Measurements from ENCODE around the gene DCAF6.

Gene DCAF6

DNA sequence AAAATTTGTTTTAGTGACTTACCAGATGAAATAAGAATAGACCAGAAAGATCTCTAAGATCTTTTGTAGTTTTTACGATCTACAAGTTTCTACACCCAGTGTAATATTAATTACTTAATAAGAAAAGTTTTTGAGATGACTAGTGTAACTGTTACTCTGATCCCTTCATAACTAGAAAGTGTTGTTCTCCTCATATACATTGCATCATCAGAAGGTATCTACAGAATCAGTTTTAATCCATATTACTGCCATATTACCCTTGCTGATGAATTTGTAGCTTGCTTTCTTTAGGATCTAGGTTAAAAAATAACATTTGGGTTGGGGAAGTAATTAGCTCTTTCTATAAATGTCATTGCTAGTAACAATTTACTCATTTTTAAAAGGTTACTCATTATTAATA is 127.7 kb downstream of the DCAF6 start:
- no peak overlapping the region for H4K8ac ChIP-seq (ENCODE audit: low read depth, low read length)
- no peak overlapping the region for H2BK120ac ChIP-seq (ENCODE audit: low read depth, low read length)
- DNase-seq (ENCODE audit: low spot score), result no peak
- no peak overlapping the region for H2AFZ ChIP-seq (ENCODE audit: low read length)
- H4K91ac ChIP-seq (ENCODE audit: low read depth, low read length, poor library complexity), result no peak overlapping the region
- no peak overlapping the region for H3K23ac ChIP-seq (ENCODE audit: low read depth, low read length, poor library complexity)
- H3K4me1 ChIP-seq (ENCODE audit: control insufficient read depth in 2 of 2, insufficient read depth in 1 of 2, low read depth in 1 of 2, low read length in 2 of 2), result no peaks in the 10 kb centered on the region
- H3K18ac ChIP-seq (ENCODE audit: low read length), result no peak overlapping the region
- H3K4me2 ChIP-seq (ENCODE audit: insufficient read depth, low read length, poor library complexity, severe bottlenecking), result no peak overlapping the region
- WGBS, 2 donors (ENCODE audit: extremely low coverage in 2 of 2, insufficient read length in 2 of 2, insufficient replicate concordance in 1 of 2), result no CpG with 5 or more reads among the region's 1 CpG
- no peaks in the 10 kb centered on the region for H3K79me1 ChIP-seq (ENCODE audit: low read depth, low read length)
- no peak overlapping the region for H3K27ac ChIP-seq (replicated peaks; ENCODE audit: low read length)
- no peaks in the 10 kb centered on the region for H3K27me3 ChIP-seq (ENCODE audit: control insufficient read depth in 3 of 3, insufficient read depth in 3 of 3, low read depth in 1 of 3, low read length in 3 of 3)
- H3K4me3 ChIP-seq (ENCODE audit: low read length in 2 of 2), result no peak overlapping the region
- H3K9me3 ChIP-seq (replicated peaks in 1 of 2; ENCODE audit: control insufficient read depth in 2 of 2, insufficient read depth in 1 of 2, low read depth in 1 of 2, low read length in 2 of 2), result no peaks in the 10 kb centered on the region
- H2BK5ac ChIP-seq (ENCODE audit: low read length), result no peak overlapping the region
- H2BK12ac ChIP-seq (ENCODE audit: low read length), result no peak overlapping the region
- no peak overlapping the region for H2BK15ac ChIP-seq (ENCODE audit: low read length)
- no peak overlapping the region for H3K14ac ChIP-seq (ENCODE audit: low read length)
- H3K36me3 ChIP-seq (replicated peaks in 1 of 2; ENCODE audit: control insufficient read depth in 2 of 2, insufficient read depth in 2 of 2, low read length in 2 of 2), result peaks cover 0 to 19% of the 10 kb centered on the region in 2 donors
- H3K9ac ChIP-seq (ENCODE audit: low read depth, low read length, poor library complexity), result no peak overlapping the region
- no peak overlapping the region for H2AK5ac ChIP-seq (ENCODE audit: low read depth, low read length)
- H3K4ac ChIP-seq (ENCODE audit: low read length), result no peak overlapping the region

DNA sequence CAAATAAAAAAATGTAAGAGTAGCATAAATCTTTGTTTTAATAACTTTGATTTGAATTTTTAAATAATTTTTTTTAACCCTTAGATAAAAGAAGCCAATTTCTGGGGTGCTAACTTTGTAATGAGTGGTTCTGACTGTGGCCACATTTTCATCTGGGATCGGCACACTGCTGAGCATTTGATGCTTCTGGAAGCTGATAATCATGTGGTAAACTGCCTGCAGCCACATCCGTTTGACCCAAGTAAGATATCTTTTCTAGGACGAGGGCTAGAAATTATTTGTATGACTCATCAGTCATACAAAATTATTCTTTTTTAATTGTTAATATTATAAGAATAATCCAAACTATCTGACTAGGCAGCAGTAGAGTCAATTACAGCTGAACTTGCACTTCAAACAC is 129.0 kb downstream of the DCAF6 start:
- no peak overlapping the region for H3K18ac ChIP-seq (ENCODE audit: low read length)
- H2AFZ ChIP-seq (ENCODE audit: low read length), result no peak overlapping the region
- H3K36me3 ChIP-seq (replicated peaks in 1 of 2; ENCODE audit: control insufficient read depth in 2 of 2, insufficient read depth in 2 of 2, low read length in 2 of 2), result peaks cover under 1 to 28% of the 10 kb centered on the region in 2 donors
- H3K14ac ChIP-seq (ENCODE audit: low read length), result no peak overlapping the region
- no peak overlapping the region for H2AK5ac ChIP-seq (ENCODE audit: low read depth, low read length)
- no peak overlapping the region for H3K4me2 ChIP-seq (ENCODE audit: insufficient read depth, low read length, poor library complexity, severe bottlenecking)
- H3K79me1 ChIP-seq (ENCODE audit: low read depth, low read length), result no peaks in the 10 kb centered on the region
- no peak overlapping the region for H2BK15ac ChIP-seq (ENCODE audit: low read length)
- no peak overlapping the region for H3K4me3 ChIP-seq (ENCODE audit: low read length in 2 of 2)
- H2BK12ac ChIP-seq (ENCODE audit: low read length), result no peak overlapping the region
- H4K91ac ChIP-seq (ENCODE audit: low read depth, low read length, poor library complexity), result no peak overlapping the region
- no peak overlapping the region for H3K23ac ChIP-seq (ENCODE audit: low read depth, low read length, poor library complexity)
- no peak overlapping the region for H3K27ac ChIP-seq (replicated peaks; ENCODE audit: low read length)
- no peaks in the 10 kb centered on the region for H3K4me1 ChIP-seq (ENCODE audit: control insufficient read depth in 2 of 2, insufficient read depth in 1 of 2, low read depth in 1 of 2, low read length in 2 of 2)
- no peak overlapping the region for H3K9ac ChIP-seq (ENCODE audit: low read depth, low read length, poor library complexity)
- H2BK5ac ChIP-seq (ENCODE audit: low read length), result no peak overlapping the region
- DNase-seq (ENCODE audit: low spot score), result no peak
- H3K9me3 ChIP-seq (replicated peaks in 1 of 2; ENCODE audit: control insufficient read depth in 2 of 2, insufficient read depth in 1 of 2, low read depth in 1 of 2, low read length in 2 of 2), result no peaks in the 10 kb centered on the region
- H2BK120ac ChIP-seq (ENCODE audit: low read depth, low read length), result no peak overlapping the region
- H3K4ac ChIP-seq (ENCODE audit: low read length), result no peak overlapping the region
- no peak overlapping the region for H4K8ac ChIP-seq (ENCODE audit: low read depth, low read length)
- no CpG with 5 or more reads among the region's 3 CpGs for WGBS, 2 donors (ENCODE audit: extremely low coverage in 2 of 2, insufficient read length in 2 of 2, insufficient replicate concordance in 1 of 2)
- H3K27me3 ChIP-seq (ENCODE audit: control insufficient read depth in 3 of 3, insufficient read depth in 3 of 3, low read depth in 1 of 3, low read length in 3 of 3), result no peaks in the 10 kb centered on the region

DNA sequence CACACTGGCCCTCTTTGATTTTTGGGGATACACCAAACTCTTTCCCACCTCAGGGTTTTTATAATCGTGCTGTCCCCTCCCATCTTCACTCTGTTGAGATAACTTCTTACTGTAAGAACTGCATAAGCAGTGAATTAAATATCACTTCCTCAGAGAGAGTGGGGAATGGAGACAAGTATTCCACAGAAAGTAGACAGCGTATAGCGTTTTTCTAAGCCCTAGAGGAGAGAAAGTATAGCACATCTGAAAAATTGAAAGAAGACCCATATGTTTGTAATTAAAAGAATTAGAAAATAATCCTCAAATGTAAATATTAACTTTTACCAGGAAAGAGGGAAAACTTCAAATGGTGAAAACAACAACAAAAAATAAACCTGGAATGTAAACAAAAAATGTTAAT is 132.9 kb downstream of the DCAF6 start:
- Histone ChIP-seq H3K36me3 (replicated peaks in 1 of 2; ENCODE audit: control insufficient read depth in 2 of 2, insufficient read depth in 2 of 2, low read length in 2 of 2) (peaks cover 4 to 43% of the 10 kb centered on the region in 2 donors), H2AFZ (ENCODE audit: low read length) (no peak overlapping the region), H3K14ac (ENCODE audit: low read length) (no peak overlapping the region), H3K27me3 (ENCODE audit: control insufficient read depth in 3 of 3, insufficient read depth in 3 of 3, low read depth in 1 of 3, low read length in 3 of 3) (no peaks in the 10 kb centered on the region), H3K4me3 (ENCODE audit: low read length in 2 of 2) (no peak overlapping the region), H2BK15ac (ENCODE audit: low read length) (no peak overlapping the region), H2BK5ac (ENCODE audit: low read length) (no peak overlapping the region), H2BK12ac (ENCODE audit: low read length) (no peak overlapping the region), H3K9me3 (replicated peaks in 1 of 2; ENCODE audit: control insufficient read depth in 2 of 2, insufficient read depth in 1 of 2, low read depth in 1 of 2, low read length in 2 of 2) (no peaks in the 10 kb centered on the region), H4K91ac (ENCODE audit: low read depth, low read length, poor library complexity) (no peak overlapping the region), H2BK120ac (ENCODE audit: low read depth, low read length) (no peak overlapping the region), H3K4ac (ENCODE audit: low read length) (no peak overlapping the region), H3K23ac (ENCODE audit: low read depth, low read length, poor library complexity) (no peak overlapping the region), H2AK5ac (ENCODE audit: low read depth, low read length) (no peak overlapping the region), H3K4me2 (ENCODE audit: insufficient read depth, low read length, poor library complexity, severe bottlenecking) (no peak overlapping the region), H4K8ac (ENCODE audit: low read depth, low read length) (no peak overlapping the region), H3K79me1 (ENCODE audit: low read depth, low read length) (no peaks in the 10 kb centered on the region), H3K9ac (ENCODE audit: low read depth, low read length, poor library complexity) (no peak overlapping the region), H3K4me1 (ENCODE audit: control insufficient read depth in 2 of 2, insufficient read depth in 1 of 2, low read depth in 1 of 2, low read length in 2 of 2) (no peaks in the 10 kb centered on the region), H3K18ac (ENCODE audit: low read length) (no peak overlapping the region), H3K27ac (replicated peaks; ENCODE audit: low read length) (no peak overlapping the region)
- WGBS, 2 donors (ENCODE audit: extremely low coverage in 2 of 2, insufficient read length in 2 of 2, insufficient replicate concordance in 1 of 2), result no CpG with 5 or more reads among the region's 3 CpGs
- no peak for DNase-seq (ENCODE audit: low spot score)

DNA sequence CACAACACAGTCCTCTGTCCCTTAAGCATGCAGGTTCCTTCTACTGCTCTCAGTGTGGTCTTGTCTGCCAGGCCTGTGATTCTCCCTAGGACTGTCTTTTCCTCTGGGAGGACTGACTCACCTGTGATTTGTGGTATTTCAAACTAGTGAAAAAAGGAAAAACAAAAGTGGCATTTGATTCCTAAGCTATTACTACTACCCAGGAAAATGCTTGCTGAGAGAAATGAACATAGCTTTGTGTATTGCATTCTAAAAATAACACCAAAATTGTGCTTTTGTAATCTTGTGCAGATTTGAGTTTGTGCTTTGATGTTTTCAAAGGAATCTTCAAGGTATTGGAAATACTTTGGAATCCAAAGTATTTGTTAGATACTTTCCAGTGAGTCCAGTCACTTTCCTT is 143.3 kb downstream of the DCAF6 start:
- Histone ChIP-seq H4K8ac (ENCODE audit: low read depth, low read length) (no peak overlapping the region), H2BK15ac (ENCODE audit: low read length) (no peak overlapping the region), H3K36me3 (replicated peaks in 1 of 2; ENCODE audit: control insufficient read depth in 2 of 2, insufficient read depth in 2 of 2, low read length in 2 of 2) (peaks cover 18 to 39% of the 10 kb centered on the region in 2 donors), H3K14ac (ENCODE audit: low read length) (no peak overlapping the region), H2BK12ac (ENCODE audit: low read length) (no peak overlapping the region), H3K27ac (replicated peaks; ENCODE audit: low read length) (no peak overlapping the region), H3K23ac (ENCODE audit: low read depth, low read length, poor library complexity) (no peak overlapping the region), H3K9me3 (replicated peaks in 1 of 2; ENCODE audit: control insufficient read depth in 2 of 2, insufficient read depth in 1 of 2, low read depth in 1 of 2, low read length in 2 of 2) (no peaks in the 10 kb centered on the region), H2AFZ (ENCODE audit: low read length) (no peak overlapping the region), H3K27me3 (ENCODE audit: control insufficient read depth in 3 of 3, insufficient read depth in 3 of 3, low read depth in 1 of 3, low read length in 3 of 3) (no peaks in the 10 kb centered on the region), H4K91ac (ENCODE audit: low read depth, low read length, poor library complexity) (no peak overlapping the region), H3K18ac (ENCODE audit: low read length) (no peak overlapping the region), H3K4me3 (ENCODE audit: low read length in 2 of 2) (no peak overlapping the region), H2BK5ac (ENCODE audit: low read length) (no peak overlapping the region), H3K9ac (ENCODE audit: low read depth, low read length, poor library complexity) (no peak overlapping the region), H3K4me1 (ENCODE audit: control insufficient read depth in 2 of 2, insufficient read depth in 1 of 2, low read depth in 1 of 2, low read length in 2 of 2) (peaks cover 0 to 2% of the 10 kb centered on the region in 2 donors), H2BK120ac (ENCODE audit: low read depth, low read length) (no peak overlapping the region), H2AK5ac (ENCODE audit: low read depth, low read length) (no peak overlapping the region), H3K4me2 (ENCODE audit: insufficient read depth, low read length, poor library complexity, severe bottlenecking) (no peak overlapping the region), H3K4ac (ENCODE audit: low read length) (no peak overlapping the region), H3K79me1 (ENCODE audit: low read depth, low read length) (no peaks in the 10 kb centered on the region)
- DNase-seq (ENCODE audit: low spot score), result no peak

All from neuronal stem cell (in vitro differentiated cells).